ENCODE results near the gene NOVA1. TPM values are rescaled to one million over a fixed set of nuclear protein-coding genes. Genes with fewer than 3 reads are reported as not detected.

NOVA1 gene
- total RNA-seq, 4 donors from 2014 or later, result 10.2 to 41.6 (median 22.3) TPM

GRCh38 chr14:26611259-26611658 is 13.4 kb upstream of the NOVA1 start:
- no peak for TF ChIP-seq CTCF (IDR thresholded peaks at IDR 0.05)
- DNase-seq (ENCODE audit: low spot score) (no peak), ATAC-seq (ENCODE audit: low FRiP score) (no peak)

- DNase-seq (ENCODE audit: low spot score) (no peak), ATAC-seq (ENCODE audit: low FRiP score) (no peak)
- TF ChIP-seq CTCF (IDR thresholded peaks at IDR 0.05), result no peak
Measured at GRCh38 chr14:26606729-26607312, 9.0 kb upstream of the NOVA1 start.

- ATAC-seq (ENCODE audit: low FRiP score) (no peak), DNase-seq (ENCODE audit: low spot score) (no peak)
- no peak for TF ChIP-seq CTCF (IDR thresholded peaks at IDR 0.05)
Measured at GRCh38 chr14:26605602-26606001, 7.8 kb upstream of the NOVA1 start.

GRCh38 chr14:26602902-26603301 is 5.1 kb upstream of the NOVA1 start:
- no peak for ATAC-seq (ENCODE audit: low FRiP score)
- DNase-seq (ENCODE audit: low spot score), result no peak
- no peak for TF ChIP-seq CTCF (IDR thresholded peaks at IDR 0.05)

GRCh38 chr14:26601856-26602255 is 4.0 kb upstream of the NOVA1 start:
- no peak for ATAC-seq (ENCODE audit: low FRiP score)
- TF ChIP-seq CTCF (IDR thresholded peaks at IDR 0.05), result no peak

GRCh38 chr14:26599291-26599690 is 1.5 kb upstream of the NOVA1 start:
- ATAC-seq (ENCODE audit: low FRiP score) (no peak), DNase-seq (ENCODE audit: low spot score) (no peak)
- TF ChIP-seq CTCF (IDR thresholded peaks at IDR 0.05), result no peak

More at GRCh38 chr14:26601856-26602255, 4.0 kb upstream of the NOVA1 start:
- no peak for DNase-seq (ENCODE audit: low spot score)

- ATAC-seq (ENCODE audit: low FRiP score) (no peak), DNase-seq (ENCODE audit: low spot score) (no peak)
- TF ChIP-seq CTCF (IDR thresholded peaks at IDR 0.05), result no peak
Measured at GRCh38 chr14:26598672-26599131, 869 bp upstream of the NOVA1 start.

Measured in omental fat pad (tissue), 4 donors.